Activated T-helper 1 cell treated with anti-CD3 and anti-CD28 coated beads, Interleukin-12 subunit alpha, Interleukin-12 subunit beta, Interleukin-2, Interleukin-4 antibody, amounts not matched to agents 30 ng/mL and 10 ng/mL and 1 ng/mL, durations not matched to agents 14 hours and 24 hours and 36 hours (primary cell): ENCODE measurements around the gene PCK1. TPM values are rescaled to one million over a fixed set of nuclear protein-coding genes. Genes with fewer than 3 reads are reported as not detected.

Experiments
- DNase-seq: peaks from one replicate; pipeline ENCODE4 v3.0.0; 2021; ENCODE audit warnings: low spot score
- H3K27ac Mint-ChIP-seq: one replicate; pipeline ENCODE4 v1.8.0; 2021; ENCODE audit warnings: mild to moderate bottlenecking, mixed read lengths
- H3K27me3 Mint-ChIP-seq: one replicate; pipeline ENCODE4 v1.8.0; 2022; ENCODE audit warnings: mild to moderate bottlenecking, moderate library complexity, mixed read lengths; ENCODE audit not compliant: insufficient read depth
- H3K36me3 Mint-ChIP-seq: one replicate; pipeline ENCODE4 v1.8.0; 2021; ENCODE audit warnings: low read depth, mixed read lengths
- H3K4me1 Mint-ChIP-seq: one replicate; pipeline ENCODE4 v1.8.0; 2021; ENCODE audit warnings: low read depth, mixed read lengths
- H3K4me3 Mint-ChIP-seq: one replicate; pipeline ENCODE4 v1.8.0; 2021; ENCODE audit warnings: mild to moderate bottlenecking, moderate library complexity, mixed read lengths
- H3K9me3 Mint-ChIP-seq: one replicate; pipeline ENCODE4 v1.8.0; 2021; ENCODE audit warnings: mixed read lengths
- intact Hi-C: fragments of 100-400 bp; cut with micrococcal nuclease; formaldehyde crosslinking; loops from one replicate; pipeline ENCODE4 v1.15.1; 2024
- total RNA-seq: library from RNA; stranded (reverse); gene quantifications from 2 replicates; pipeline ENCODE4 v1.2.3, GENCODE V29; 2022

PCK1 gene
- total RNA-seq, 1 donor from 2014 or later: not detected

- Mint-ChIP-seq H3K9me3 (no peaks in the 10 kb centered on the region), H3K4me1 (no peaks in the 10 kb centered on the region)
Observed at GRCh38 chr20:57568088-57568896, 7.4 kb downstream of the PCK1 start.

DNA sequence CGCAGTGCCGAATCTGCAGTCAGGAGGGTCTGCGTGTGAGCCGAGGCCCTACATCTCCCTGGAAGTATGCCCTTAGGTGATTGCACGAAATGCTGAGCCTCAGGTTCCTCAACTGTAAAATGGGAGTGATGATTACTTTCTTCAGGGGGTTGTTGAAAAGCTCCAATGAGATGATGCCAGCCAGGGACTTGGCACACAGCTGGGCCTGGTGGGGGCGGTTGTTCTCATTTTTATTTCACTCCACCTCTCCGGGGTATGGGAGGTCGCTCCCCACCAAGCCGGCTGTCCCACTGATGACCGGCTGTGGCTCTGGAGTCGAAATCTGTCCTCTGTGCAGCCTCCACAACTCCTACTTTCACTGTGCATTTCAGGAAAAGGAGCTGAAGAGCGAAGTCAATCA is 8.1 kb downstream of the PCK1 start:
- no peak for DNase-seq
- no peaks in the 10 kb centered on the region for H3K36me3 Mint-ChIP-seq
- peaks cover 18% of the 10 kb centered on the region for H3K27me3 Mint-ChIP-seq
- no peak overlapping the region for H3K27ac Mint-ChIP-seq
- H3K4me3 Mint-ChIP-seq: no peak overlapping the region
- H3K4me1 Mint-ChIP-seq: no peaks in the 10 kb centered on the region
- H3K9me3 Mint-ChIP-seq: no peaks in the 10 kb centered on the region
- intact Hi-C loops: no loop called here

More at GRCh38 chr20:57568088-57568896, 7.4 kb downstream of the PCK1 start:
- H3K36me3 Mint-ChIP-seq: no peaks in the 10 kb centered on the region
- no peak for DNase-seq
- no peak overlapping the region for H3K27ac Mint-ChIP-seq
- intact Hi-C loops: no loop called here
- peaks cover 18% of the 10 kb centered on the region for H3K27me3 Mint-ChIP-seq
- no peak overlapping the region for H3K4me3 Mint-ChIP-seq

- no peak overlapping the region for H3K4me3 Mint-ChIP-seq
- no peaks in the 10 kb centered on the region for H3K36me3 Mint-ChIP-seq
- no peak for DNase-seq
- H3K4me1 Mint-ChIP-seq: no peaks in the 10 kb centered on the region
- intact Hi-C loops: no loop called here
- peaks cover 16% of the 10 kb centered on the region for H3K27me3 Mint-ChIP-seq
- H3K9me3 Mint-ChIP-seq: no peaks in the 10 kb centered on the region
- no peak overlapping the region for H3K27ac Mint-ChIP-seq
Observed at GRCh38 chr20:57570145-57570850, 9.4 kb downstream of the PCK1 start.

- Mint-ChIP-seq H3K27ac (no peak overlapping the region), H3K4me1 (no peaks in the 10 kb centered on the region), H3K27me3 (peaks cover 16% of the 10 kb centered on the region), H3K36me3 (no peaks in the 10 kb centered on the region), H3K4me3 (no peak overlapping the region), H3K9me3 (no peaks in the 10 kb centered on the region)
- DNase-seq: no peak
- intact Hi-C loops: no loop called here
Observed at GRCh38 chr20:57570920-57571319, 10.0 kb downstream of the PCK1 start.

- intact Hi-C loops: no loop called here
- Mint-ChIP-seq H3K4me3 (no peak overlapping the region), H3K36me3 (no peaks in the 10 kb centered on the region), H3K4me1 (no peaks in the 10 kb centered on the region), H3K27ac (no peak overlapping the region), H3K9me3 (no peaks in the 10 kb centered on the region), H3K27me3 (peaks cover 10% of the 10 kb centered on the region)
- DNase-seq: no peak
Observed at GRCh38 chr20:57571782-57572416, 11.0 kb downstream of the PCK1 start.

DNA sequence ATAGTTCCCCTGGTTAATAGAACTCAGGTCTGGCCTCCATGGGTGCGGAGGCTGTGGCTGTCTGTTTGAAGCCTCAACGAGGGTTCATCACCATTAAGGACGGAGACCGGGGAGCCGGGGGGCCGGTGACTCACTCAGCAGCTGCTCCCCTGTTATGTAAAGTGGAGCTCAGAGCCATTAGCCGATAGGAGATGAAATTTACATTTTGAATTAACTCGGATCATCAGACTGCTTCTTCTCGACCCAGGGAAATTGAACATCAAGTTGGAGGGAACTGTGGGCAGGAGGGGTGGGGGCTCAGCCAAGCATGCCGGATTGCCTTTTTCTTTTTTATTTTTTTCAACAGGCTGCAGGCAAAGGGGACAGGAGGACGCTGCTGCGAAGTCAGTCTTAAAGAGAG is 12.3 kb downstream of the PCK1 start:
- intact Hi-C loops: no loop called here
- H3K4me1 Mint-ChIP-seq: no peaks in the 10 kb centered on the region
- no peaks in the 10 kb centered on the region for H3K36me3 Mint-ChIP-seq
- peaks cover 8% of the 10 kb centered on the region for H3K27me3 Mint-ChIP-seq
- no peak overlapping the region for H3K4me3 Mint-ChIP-seq
- no peak overlapping the region for H3K27ac Mint-ChIP-seq
- no peaks in the 10 kb centered on the region for H3K9me3 Mint-ChIP-seq
- no peak for DNase-seq

DNA sequence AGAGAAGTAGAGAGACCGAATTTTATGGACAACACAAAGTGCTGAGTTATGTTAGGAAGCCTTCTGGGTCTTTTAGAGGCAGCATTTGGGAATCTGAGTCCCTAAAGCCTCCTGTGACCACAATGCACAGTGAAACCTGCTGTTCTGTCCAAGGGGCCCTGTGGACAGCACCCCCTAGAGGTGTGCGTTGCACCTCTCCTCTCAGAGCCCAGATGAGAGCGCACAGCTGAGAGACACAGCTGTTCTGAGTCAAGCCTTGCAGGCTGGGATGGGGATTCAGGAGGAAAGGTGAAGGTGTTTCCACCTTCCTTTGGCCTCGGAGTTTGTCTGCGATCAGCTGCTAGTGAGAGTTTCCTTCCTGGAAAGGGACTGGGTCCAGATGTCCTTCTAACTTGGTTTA is 13.0 kb downstream of the PCK1 start:
- intact Hi-C loops: no loop called here
- H3K4me1 Mint-ChIP-seq: no peaks in the 10 kb centered on the region
- no peaks in the 10 kb centered on the region for H3K36me3 Mint-ChIP-seq
- no peak overlapping the region for H3K4me3 Mint-ChIP-seq
- H3K27me3 Mint-ChIP-seq: peaks cover 5% of the 10 kb centered on the region
- H3K9me3 Mint-ChIP-seq: no peaks in the 10 kb centered on the region
- DNase-seq: no peak
- no peak overlapping the region for H3K27ac Mint-ChIP-seq

DNA sequence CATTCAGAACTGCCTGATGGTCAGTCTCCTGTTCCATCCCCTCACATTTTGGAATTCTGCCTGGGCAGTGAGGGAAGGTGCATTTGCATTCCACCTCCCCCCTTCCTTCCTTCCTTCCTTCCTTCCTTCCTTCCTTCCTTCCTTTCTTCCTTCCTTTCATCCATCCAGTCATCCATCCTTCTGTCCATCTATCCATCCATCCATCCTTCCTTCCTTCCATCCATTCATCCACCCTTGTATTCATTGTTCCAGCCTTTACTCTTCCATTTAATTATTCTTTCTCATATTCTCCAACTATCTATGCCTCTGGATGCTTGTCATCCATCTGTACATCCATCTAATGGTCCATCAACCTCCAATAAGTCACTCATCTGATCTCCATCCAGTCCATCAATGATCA is 14.0 kb downstream of the PCK1 start:
- Mint-ChIP-seq H3K4me3 (no peak overlapping the region), H3K9me3 (no peaks in the 10 kb centered on the region), H3K27ac (no peak overlapping the region), H3K27me3 (peaks cover 8% of the 10 kb centered on the region), H3K36me3 (no peaks in the 10 kb centered on the region), H3K4me1 (no peaks in the 10 kb centered on the region)
- no peak for DNase-seq
- intact Hi-C loops: no loop called here

DNA sequence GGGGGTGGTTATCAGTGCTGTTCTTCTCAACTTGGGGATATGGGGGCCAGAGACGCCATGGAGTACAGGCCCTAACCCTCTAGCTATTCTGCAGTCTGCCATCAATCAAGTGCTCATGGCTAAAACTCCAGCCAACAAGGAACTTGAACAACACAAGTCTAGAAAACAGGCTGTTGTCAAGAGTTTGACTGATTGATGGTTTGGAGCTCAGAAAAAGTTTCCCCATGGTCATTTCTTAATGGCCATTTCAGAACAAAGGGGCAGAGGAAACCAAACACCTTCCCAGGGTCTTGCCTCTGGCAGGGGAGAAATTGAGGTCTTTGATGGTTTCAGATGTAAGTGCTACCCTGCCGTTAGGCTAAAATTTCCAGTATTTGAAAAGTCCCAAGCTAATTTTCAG is 15.1 kb downstream of the PCK1 start:
- H3K36me3 Mint-ChIP-seq: no peaks in the 10 kb centered on the region
- DNase-seq: no peak
- H3K4me1 Mint-ChIP-seq: no peaks in the 10 kb centered on the region
- H3K9me3 Mint-ChIP-seq: no peaks in the 10 kb centered on the region
- no peak overlapping the region for H3K27ac Mint-ChIP-seq
- no peak overlapping the region for H3K4me3 Mint-ChIP-seq
- peaks cover 14% of the 10 kb centered on the region for H3K27me3 Mint-ChIP-seq
- intact Hi-C loops: no loop called here

GRCh38 chr20:57576617-57577550 is 16.0 kb downstream of the PCK1 start:
- no peaks in the 10 kb centered on the region for H3K4me1 Mint-ChIP-seq
- no peaks in the 10 kb centered on the region for H3K9me3 Mint-ChIP-seq
- H3K4me3 Mint-ChIP-seq: no peak overlapping the region
- no peaks in the 10 kb centered on the region for H3K36me3 Mint-ChIP-seq
- no peak for DNase-seq
- no peak overlapping the region for H3K27ac Mint-ChIP-seq
- peaks cover 14% of the 10 kb centered on the region for H3K27me3 Mint-ChIP-seq
- intact Hi-C loops: no loop called here

DNA sequence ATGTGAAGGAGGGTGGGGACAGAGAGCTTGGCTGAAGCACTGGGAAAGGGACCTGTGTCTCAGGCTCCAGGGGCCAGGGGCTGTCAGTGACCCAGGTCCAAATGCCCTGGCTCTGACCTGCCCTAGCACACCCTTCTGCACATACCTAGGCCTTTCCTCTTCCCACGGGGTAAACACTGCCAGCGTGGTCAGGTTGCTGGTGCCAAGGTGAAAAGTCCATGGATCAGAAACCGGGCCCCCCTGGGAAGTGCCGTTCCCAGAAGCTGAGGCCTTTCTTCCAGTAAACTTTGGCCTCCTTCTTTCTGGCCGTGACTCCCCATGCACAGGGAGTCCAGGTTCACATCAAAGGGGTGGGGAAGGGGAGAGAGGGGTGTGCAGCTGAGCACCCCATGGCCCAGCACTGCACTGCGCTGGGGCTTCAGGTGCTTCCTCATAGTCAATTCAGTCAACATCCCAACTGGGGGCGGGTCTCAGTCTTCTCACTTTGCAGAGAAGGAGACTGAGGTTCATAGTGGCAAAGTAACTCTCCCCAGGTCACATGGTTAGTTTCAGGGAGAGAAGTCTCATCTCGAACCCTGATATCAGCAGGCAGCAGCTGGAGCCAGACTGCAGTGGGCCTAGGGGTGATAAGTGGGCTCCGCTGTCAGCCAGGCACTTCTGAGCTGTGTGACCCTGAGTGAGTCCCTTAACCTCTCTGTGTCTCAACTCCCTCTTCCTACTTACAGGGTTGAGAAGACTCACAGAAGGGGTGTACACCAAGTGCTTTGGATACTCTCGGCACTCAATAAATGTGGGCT is 17.0 kb downstream of the PCK1 start:
- intact Hi-C loops: no loop called here
- no peaks in the 10 kb centered on the region for H3K4me1 Mint-ChIP-seq
- no peak for DNase-seq
- H3K27ac Mint-ChIP-seq: no peak overlapping the region
- no peaks in the 10 kb centered on the region for H3K9me3 Mint-ChIP-seq
- no peak overlapping the region for H3K4me3 Mint-ChIP-seq
- no peaks in the 10 kb centered on the region for H3K36me3 Mint-ChIP-seq
- H3K27me3 Mint-ChIP-seq: peaks cover 12% of the 10 kb centered on the region
